Measurements from ENCODE around the gene MARK1.
A peak's percentile ranks its signal among the peaks of the same experiment; 100 is the strongest.

Gene MARK1

GRCh38 chr1:220692436-220693228 lies 164.7 kb downstream of the MARK1 start:
- DNase-seq: no peak

- DNase-seq: no peak
These were observed 167.0 kb downstream of the MARK1 start for GRCh38 chr1:220694866-220695382.

GRCh38 chr1:220695426-220695825 lies 167.5 kb downstream of the MARK1 start:
- no peak for DNase-seq

GRCh38 chr1:220696226-220696862 lies 168.4 kb downstream of the MARK1 start:
- no peak for DNase-seq

- no peak for DNase-seq
These were observed 168.9 kb downstream of the MARK1 start for GRCh38 chr1:220696863-220697231.

GRCh38 chr1:220697326-220697725 lies 169.4 kb downstream of the MARK1 start:
- DNase-seq: no peak

- no peak for DNase-seq
These were observed 170.7 kb downstream of the MARK1 start for GRCh38 chr1:220698607-220699016.

GRCh38 chr1:220699044-220699443 lies 171.1 kb downstream of the MARK1 start:
- no peak for DNase-seq

GRCh38 chr1:220700556-220701179 lies 172.7 kb downstream of the MARK1 start:
- DNase-seq: no peak

- no peak for DNase-seq
These were observed 174.0 kb downstream of the MARK1 start for GRCh38 chr1:220701974-220702373.

- no peak for DNase-seq
These were observed 174.9 kb downstream of the MARK1 start for GRCh38 chr1:220702733-220703270.

- no peak for DNase-seq
These were observed 175.4 kb downstream of the MARK1 start for GRCh38 chr1:220703305-220703704.

GRCh38 chr1:220705782-220706181 lies 177.8 kb downstream of the MARK1 start:
- no peak for DNase-seq

- no peak for DNase-seq
These were observed 178.5 kb downstream of the MARK1 start for GRCh38 chr1:220706480-220706879.

- DNase-seq: no peak
These were observed 179.2 kb downstream of the MARK1 start for GRCh38 chr1:220707160-220707559.

- no peak for DNase-seq
These were observed 180.3 kb downstream of the MARK1 start for GRCh38 chr1:220708244-220708643.

GRCh38 chr1:220708936-220709801 lies 181.2 kb downstream of the MARK1 start:
- no peak for DNase-seq

GRCh38 chr1:220710333-220710732 lies 182.4 kb downstream of the MARK1 start:
- DNase-seq: no peak

GRCh38 chr1:220711056-220711809 lies 183.3 kb downstream of the MARK1 start:
- DNase-seq: peak in 1 of 2 donors; percentile 11

All from CD4-positive, alpha-beta T cell treated with Interleukin-1 beta for 1 hour (primary cell).